Smooth muscle cell (in vitro differentiated cells): ENCODE results near the gene SLA2. TPM values are rescaled to one million over a fixed set of nuclear protein-coding genes. Genes with fewer than 3 reads are reported as not detected.
"Not testable (repeated sequence)": the region's sequence is repeated elsewhere in the genome, so short reads cannot be mapped to it uniquely, and the experiment has no call there.

Experiments
- DNase-seq: peaks from one replicate; lab custom pipeline; 2025; ENCODE audit not compliant: unreplicated experiment; lab: John Stamatoyannopoulos, UW
- H2AFZ ChIP-seq: fragments of 200-600 bp; sonication (generic); 2 replicates; pipeline ENCODE4 v1.6.0; 2016; ENCODE audit warnings: antibody characterized with exemption, low read depth, mild to moderate bottlenecking
- H3F3A ChIP-seq: fragments of 200-600 bp; sonication (generic); 2 replicates; pipeline ENCODE4 v1.6.0; 2017; ENCODE audit warnings: antibody characterized with exemption, low read depth
- H3K27ac ChIP-seq: fragments of 200-600 bp; sonication (generic); 2 replicates; pipeline ENCODE4 v1.5.1; 2016; ENCODE audit warnings: low read depth, mild to moderate bottlenecking
- H3K27me3 ChIP-seq: fragments of 200-600 bp; sonication (generic); 2 replicates; pipeline ENCODE4 v1.6.1; 2016; ENCODE audit warnings: low read depth, mild to moderate bottlenecking
- H3K36me3 ChIP-seq: fragments of 200-600 bp; sonication (generic); 2 replicates; pipeline ENCODE4 v1.5.1; 2016; ENCODE audit warnings: low read depth
- H3K4me1 ChIP-seq: fragments of 200-600 bp; sonication (generic); 2 replicates; pipeline ENCODE4 v1.5.1; 2016; ENCODE audit warnings: low read depth
- H3K4me2 ChIP-seq: fragments of 200-600 bp; sonication (generic); 2 replicates; pipeline ENCODE4 v1.6.0; 2016; ENCODE audit warnings: mild to moderate bottlenecking
- H3K4me3 ChIP-seq: fragments of 200-600 bp; sonication (generic); 2 replicates; pipeline ENCODE4 v1.5.1; 2016; ENCODE audit warnings: mild to moderate bottlenecking
- H3K79me2 ChIP-seq: fragments of 200-600 bp; sonication (generic); 2 replicates; pipeline ENCODE4 v1.6.0; 2016; ENCODE audit warnings: low read depth, mild to moderate bottlenecking
- H3K9ac ChIP-seq: fragments of 200-600 bp; sonication (generic); 2 replicates; pipeline ENCODE4 v1.6.0; 2016; ENCODE audit warnings: low read depth
- H3K9me3 ChIP-seq: fragments of 200-600 bp; sonication (generic); replicated peaks from 2 replicates; pipeline ENCODE4 v1.5.1; 2016; ENCODE audit warnings: low read depth
- H4K20me1 ChIP-seq: fragments of 200-600 bp; sonication (generic); 2 replicates; pipeline ENCODE4 v1.6.0; 2016; ENCODE audit warnings: low read depth
- CTCF ChIP-seq: fragments of 200-600 bp; sonication (generic); IDR thresholded peaks from 2 replicates; pipeline ENCODE4 v1.5.1; 2017; ENCODE audit warnings: borderline replicate concordance, mild to moderate bottlenecking, antibody characterized with exemption; ENCODE audit not compliant: insufficient read depth, poor library complexity, severe bottlenecking
- WGBS: methylation state at CpG from one replicate; pipeline ENCODE4 v1.1.7; 2016; ENCODE audit warnings: low lambda C conversion rate; 5-methylcytosine and 5-hydroxymethylcytosine counted together
- polyA plus RNA-seq: library from polyadenylated mRNA; unstranded; fragments of >200 nt; fragmentation: Nextera tagmentation; extraction: Ambion mirVana; gene quantifications from 2 replicates; pipeline ENCODE4 v1.2.1, GENCODE V29; 2016
- total RNA-seq: library from RNA; depleted of rRNA; stranded (reverse); fragments of >200 nt; gene quantifications from 2 replicates; pipeline ENCODE4 v1.2.3, GENCODE V29; 2014

Gene SLA2
- total RNA-seq (not detected in 2 replicates), polyA plus RNA-seq (not detected in 2 replicates)

GRCh38 chr20:36645998-36646397 is at the start of gene SLA2:
Gene SLA2, minus strand, starts transcription at chr20:36646196. Its CDS starts 4,861 bp downstream, at chr20:36641335.
- no peak for DNase-seq
- H3K27me3 ChIP-seq, result no peaks in the 10 kb centered on the region
- H3K4me1 ChIP-seq, result peaks cover 11% of the 10 kb centered on the region
- no peaks in the 10 kb centered on the region for H3K36me3 ChIP-seq
- no peak within 1 kb of the TSS for H3K27ac ChIP-seq
- no peaks in the 10 kb centered on the region for H3F3A ChIP-seq
- H3K4me3 ChIP-seq, result no peak within 1 kb of the TSS
- no peak within 1 kb of the TSS for H2AFZ ChIP-seq
- no peaks in the 10 kb centered on the region for H3K79me2 ChIP-seq
- 84% methylated on average over 9 of the region's 9 CpGs for WGBS
- TF ChIP-seq CTCF, result no peak
- H3K4me2 ChIP-seq, result no peak within 1 kb of the TSS
- H3K9ac ChIP-seq, result no peak within 1 kb of the TSS
- no peaks in the 10 kb centered on the region for H4K20me1 ChIP-seq
- no peaks in the 10 kb centered on the region for H3K9me3 ChIP-seq

GRCh38 chr20:36695467-36695866 is 49.5 kb upstream of the SLA2 start:
- H3K4me2 ChIP-seq, H3K27ac ChIP-seq, H3K4me3 ChIP-seq, H3F3A ChIP-seq, H3K27me3 ChIP-seq, H3K79me2 ChIP-seq, H2AFZ ChIP-seq, H3K4me1 ChIP-seq, H4K20me1 ChIP-seq, DNase-seq, H3K36me3 ChIP-seq, H3K9ac ChIP-seq, H3K9me3 ChIP-seq: not testable (repeated sequence)
- WGBS, result 95% methylated on average over 8 of the region's 8 CpGs

GRCh38 chr20:36688630-36689029 is 42.6 kb upstream of the SLA2 start:
- whole genome bisulfite sequencing, result 91% methylated on average over 7 of the region's 7 CpGs
- no peak for TF ChIP-seq CTCF
- H3K9ac ChIP-seq, result no peak overlapping the region
- H3K4me2 ChIP-seq, result no peak overlapping the region
- no peaks in the 10 kb centered on the region for H3K4me1 ChIP-seq
- H2AFZ ChIP-seq, result no peak overlapping the region
- no peak overlapping the region for H3K4me3 ChIP-seq
- no peaks in the 10 kb centered on the region for H3K79me2 ChIP-seq
- no peaks in the 10 kb centered on the region for H3F3A ChIP-seq
- H3K36me3 ChIP-seq, result no peaks in the 10 kb centered on the region
- H4K20me1 ChIP-seq, result no peaks in the 10 kb centered on the region
- H3K9me3 ChIP-seq, result no peaks in the 10 kb centered on the region
- no peaks in the 10 kb centered on the region for H3K27me3 ChIP-seq
- DNase-seq, result no peak
- no peak overlapping the region for H3K27ac ChIP-seq

GRCh38 chr20:36687850-36688249 is 41.9 kb upstream of the SLA2 start:
- Histone ChIP-seq H2AFZ (no peak overlapping the region), H3K9me3 (no peaks in the 10 kb centered on the region), H3K4me3 (no peak overlapping the region), H3K27me3 (no peaks in the 10 kb centered on the region), H3K79me2 (no peaks in the 10 kb centered on the region), H4K20me1 (no peaks in the 10 kb centered on the region), H3K4me1 (no peaks in the 10 kb centered on the region), H3K9ac (no peak overlapping the region), H3K4me2 (no peak overlapping the region), H3K36me3 (no peaks in the 10 kb centered on the region), H3K27ac (no peak overlapping the region), H3F3A (no peaks in the 10 kb centered on the region)
- 96% methylated on average over 3 of the region's 3 CpGs for WGBS
- no peak for DNase-seq
- TF ChIP-seq CTCF, result no peak
